DMS79 (cell line): ENCODE measurements around the gene OASL.
"Not testable (repeated sequence)": the region's sequence is repeated elsewhere in the genome, so short reads cannot be mapped to it uniquely, and the experiment has no call there.

Experiments
- DNase-seq: peaks from one replicate; lab custom pipeline; 2025; lab: John Stamatoyannopoulos, UW

The OASL gene, protein sequence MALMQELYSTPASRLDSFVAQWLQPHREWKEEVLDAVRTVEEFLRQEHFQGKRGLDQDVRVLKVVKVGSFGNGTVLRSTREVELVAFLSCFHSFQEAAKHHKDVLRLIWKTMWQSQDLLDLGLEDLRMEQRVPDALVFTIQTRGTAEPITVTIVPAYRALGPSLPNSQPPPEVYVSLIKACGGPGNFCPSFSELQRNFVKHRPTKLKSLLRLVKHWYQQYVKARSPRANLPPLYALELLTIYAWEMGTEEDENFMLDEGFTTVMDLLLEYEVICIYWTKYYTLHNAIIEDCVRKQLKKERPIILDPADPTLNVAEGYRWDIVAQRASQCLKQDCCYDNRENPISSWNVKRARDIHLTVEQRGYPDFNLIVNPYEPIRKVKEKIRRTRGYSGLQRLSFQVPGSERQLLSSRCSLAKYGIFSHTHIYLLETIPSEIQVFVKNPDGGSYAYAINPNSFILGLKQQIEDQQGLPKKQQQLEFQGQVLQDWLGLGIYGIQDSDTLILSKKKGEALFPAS

DNA sequence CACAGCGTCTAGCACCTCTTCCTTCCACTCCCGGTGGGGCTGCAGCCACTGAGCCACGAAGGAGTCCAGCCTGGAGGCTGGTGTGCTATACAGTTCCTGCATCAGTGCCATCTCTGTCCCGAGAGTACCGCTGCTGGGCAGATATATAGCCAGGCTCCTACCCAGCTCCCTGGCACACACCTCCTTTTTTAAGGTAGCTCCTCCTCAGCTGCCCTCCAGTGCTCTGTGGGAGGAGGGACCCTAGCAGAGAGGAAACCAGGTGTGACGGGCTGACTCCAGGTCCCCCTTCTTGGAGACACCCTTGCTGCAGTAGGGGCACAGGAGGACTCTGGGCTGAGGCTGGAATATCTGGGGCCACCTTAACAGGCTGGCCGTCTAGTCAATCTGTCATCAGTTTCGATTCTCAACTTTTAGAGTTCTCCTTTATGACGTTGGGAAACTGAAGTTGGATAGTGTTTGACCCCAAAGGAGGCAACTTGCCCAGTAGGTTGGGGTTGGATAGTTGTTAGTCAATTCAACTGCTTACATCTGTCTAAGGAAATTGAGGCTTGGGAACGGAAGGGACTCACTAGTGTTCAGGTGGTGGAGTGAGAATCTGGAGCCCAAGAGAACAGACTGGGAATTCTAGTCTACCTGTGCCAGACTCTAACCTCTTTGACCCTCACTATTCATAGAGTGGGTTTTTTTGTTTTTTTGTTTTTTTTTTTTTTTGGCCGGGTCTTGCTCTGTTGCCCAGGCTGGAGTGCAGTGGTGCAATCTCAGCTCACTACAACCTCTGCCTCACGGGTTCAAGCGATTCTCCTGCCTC, at the start of gene OASL:
OASL (minus strand) TSS at position 386 of the 808 bp plus-strand sequence; CDS start at position 111, 275 bp downstream.
- no peak for DNase-seq

DNA sequence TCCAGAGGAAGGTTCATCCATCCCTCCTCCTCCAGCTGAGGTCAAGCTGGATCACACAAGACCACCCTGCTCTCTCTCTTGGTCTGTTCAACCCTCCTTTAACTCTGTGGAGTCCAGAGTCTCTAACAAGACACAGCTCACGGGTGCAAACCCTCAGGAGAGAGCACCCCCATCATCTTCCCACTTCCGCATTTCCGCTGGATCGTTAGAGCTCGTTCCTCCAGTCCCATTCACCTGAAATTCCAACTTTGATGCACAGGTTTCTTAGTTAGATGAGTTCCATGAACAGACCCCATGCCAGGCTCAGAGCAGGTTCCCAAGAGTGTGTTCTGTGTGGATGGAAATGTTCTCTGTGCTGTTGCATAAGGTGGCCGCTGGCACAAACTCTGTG, 49.1 kb upstream of the OASL start:
- DNase-seq, result no peak

DNA sequence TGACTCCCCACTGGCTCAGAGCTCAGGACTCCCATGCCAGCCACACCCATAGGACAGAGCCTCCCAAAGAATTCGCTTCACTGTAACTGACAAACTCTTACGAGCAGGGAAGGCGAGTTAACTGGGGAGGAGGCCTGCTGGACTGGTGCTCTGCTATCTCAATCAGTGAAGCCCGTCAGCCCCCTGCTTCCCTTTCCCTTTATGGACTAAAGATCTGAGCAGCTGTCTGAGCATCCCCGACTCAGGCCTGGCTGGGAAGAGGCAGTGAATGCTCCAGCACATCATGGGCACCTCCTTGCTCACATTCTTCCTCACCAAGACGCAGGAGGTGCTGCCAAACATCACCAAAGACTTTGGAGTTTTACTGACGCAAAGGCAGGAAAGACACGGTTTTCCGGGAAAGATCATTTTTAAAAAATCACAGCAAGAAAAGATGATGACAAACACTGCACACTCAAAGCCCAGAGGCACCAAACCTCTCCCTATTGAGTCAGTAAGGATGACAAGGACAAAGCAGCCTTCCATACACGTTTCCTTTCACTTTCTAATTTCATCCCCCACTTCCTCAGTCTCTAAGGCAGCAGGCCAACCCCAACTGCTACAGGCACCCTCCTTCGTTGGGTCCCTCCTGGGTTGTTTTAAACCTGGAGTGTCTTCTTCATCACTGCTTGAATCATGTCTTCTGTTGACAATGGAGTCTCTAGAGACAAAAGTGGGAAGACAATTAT, 48.6 kb upstream of the OASL start:
- DNase-seq, result no peak

DNA sequence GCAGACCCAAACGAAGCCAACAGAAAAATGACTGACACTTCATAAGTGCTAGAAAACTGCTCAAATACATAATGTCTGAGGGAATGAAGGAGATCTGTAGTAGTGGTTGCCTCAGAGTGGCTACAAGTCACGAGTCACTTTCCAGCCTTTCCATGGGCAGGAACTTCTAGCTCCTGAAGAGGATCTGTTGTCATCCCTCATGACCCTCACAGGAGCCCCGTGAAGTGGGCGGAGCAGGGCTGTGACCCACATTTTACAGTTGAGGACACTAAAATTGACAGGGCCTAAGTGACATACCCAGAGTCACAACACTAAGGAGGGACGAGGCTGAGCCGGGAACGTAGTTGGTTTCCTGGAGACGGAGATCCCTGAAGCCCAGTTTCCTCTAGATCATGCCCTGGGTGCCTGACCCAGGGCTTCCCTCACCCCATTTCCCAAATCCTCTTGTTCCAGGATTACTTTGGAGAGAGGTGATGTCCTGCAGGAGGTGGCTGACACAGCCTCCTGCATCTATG, 47.8 kb upstream of the OASL start:
- DNase-seq, result no peak

DNA sequence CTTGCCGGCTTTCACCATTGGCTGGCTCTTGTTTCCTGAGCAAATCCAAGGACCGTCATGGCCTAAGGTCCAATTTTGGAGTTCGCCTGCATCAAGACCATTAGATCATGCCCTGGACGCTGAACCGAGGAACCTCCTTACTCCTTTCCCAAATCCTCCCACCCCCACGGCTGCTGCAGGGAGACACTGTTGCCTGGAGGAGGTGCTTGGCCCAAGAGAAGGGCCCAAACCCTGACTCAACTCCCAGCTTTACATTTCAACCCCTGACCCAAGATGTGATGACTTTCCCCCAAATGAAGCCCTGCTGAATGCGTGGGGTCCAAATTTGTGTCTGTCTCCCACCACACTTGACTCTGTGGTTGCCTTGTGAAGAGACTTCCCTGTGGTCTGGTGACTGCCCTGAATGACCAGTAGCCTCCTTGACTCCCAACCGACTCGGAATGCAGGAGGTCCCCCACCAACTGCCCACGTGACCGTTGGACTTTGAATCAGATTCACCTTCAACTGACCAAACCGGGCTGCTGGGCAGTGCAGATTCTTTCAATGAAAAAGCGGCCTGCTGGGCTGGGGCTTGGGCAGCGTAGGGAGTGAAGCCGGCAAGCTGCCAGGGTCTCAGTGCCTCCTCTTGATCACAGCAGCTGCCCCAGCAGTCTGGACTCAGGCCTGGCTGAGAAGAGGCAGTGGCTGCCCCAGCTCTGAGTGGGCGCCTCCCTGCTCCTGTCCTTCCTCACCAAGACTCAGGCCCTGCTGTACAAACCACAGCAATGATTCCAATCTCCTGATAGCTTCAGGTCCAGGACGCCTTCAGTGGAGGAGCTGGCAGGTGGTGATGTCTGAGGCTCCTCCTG, 46.7 kb upstream of the OASL start:
- DNase-seq, result no peak

DNA sequence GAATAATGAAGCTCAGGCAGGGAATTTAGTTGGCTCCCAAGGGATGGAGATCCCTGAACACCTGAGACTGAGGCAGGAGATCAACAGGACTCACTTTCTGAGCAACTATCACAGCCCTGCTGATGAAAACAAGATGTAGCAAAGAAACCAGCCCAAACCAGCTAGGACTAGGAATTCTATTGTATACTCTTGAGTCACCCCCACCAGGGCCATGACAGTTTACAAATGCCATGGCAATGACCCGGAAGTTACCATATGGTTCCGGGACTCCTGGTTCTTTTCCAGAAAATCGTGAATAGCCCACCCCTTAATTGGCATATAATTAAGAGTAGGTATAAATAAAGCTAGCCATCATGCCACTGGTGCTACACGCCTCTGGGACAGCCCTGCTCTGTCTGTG, 46.0 kb upstream of the OASL start:
- no peak for DNase-seq

DNA sequence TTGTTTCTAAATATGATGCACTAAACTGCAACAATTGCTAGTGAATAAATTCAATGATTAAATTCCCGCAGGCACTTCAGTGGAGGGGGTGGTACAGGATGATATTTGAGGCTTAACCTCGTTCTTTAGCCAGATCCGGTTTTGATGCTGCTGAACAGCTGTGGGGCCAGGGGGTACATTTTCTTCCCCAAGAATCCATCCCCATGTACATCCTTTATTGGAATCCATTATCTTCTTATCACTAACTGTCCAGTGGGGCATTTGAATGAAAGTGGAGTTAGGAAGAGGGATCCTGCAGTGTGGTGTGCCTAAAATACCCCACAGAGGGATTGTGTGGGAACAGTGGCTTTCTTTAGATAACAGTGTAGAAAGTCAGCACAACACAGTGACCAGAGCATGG, 45.2 kb upstream of the OASL start:
- no peak for DNase-seq

DNA sequence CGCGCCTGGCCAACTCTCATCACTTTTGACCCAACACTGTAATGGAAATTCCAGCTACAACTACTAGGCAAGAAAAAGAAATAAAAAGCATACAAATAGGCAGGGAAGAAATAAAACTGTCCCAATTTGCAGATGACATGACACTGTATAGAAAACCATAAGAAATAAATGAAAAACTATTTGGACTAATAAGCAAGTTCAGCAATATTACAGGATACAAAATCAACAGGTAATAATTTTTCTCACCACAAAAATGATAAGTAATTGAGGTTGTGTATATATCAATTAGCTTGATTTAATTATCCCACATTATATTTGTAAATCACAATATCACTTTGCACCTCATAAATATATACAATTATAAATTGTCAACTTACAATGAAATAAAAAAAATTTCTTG, 41.9 kb upstream of the OASL start:
- DNase-seq, result no peak

DNA sequence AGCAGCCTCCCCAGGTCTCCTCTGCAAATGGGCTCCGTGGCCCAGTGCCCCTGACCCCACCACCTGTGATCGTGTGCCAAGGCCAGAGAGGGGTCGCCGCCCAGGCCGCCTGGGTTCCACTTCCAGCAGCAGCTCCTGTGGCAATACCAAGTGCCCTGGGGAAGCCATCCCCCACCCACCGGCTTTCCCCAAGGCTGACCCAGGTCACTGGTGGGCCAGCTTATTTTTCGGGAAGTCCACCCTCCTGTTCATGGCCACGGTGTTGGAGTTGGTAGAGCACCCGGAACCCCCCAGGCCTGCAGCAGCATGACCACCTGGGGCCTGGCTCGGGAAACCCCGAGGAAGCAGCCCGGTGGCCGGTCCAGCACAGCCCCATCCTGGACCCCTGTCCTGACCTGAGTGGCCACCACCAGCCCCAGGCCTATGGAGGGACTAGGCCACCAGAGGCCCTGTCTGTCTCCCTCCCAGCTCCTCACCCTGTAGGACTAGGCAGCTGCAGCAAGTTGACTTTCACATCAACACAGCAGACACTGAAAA, 40.8 kb upstream of the OASL start:
- DNase-seq, result no peak

DNA sequence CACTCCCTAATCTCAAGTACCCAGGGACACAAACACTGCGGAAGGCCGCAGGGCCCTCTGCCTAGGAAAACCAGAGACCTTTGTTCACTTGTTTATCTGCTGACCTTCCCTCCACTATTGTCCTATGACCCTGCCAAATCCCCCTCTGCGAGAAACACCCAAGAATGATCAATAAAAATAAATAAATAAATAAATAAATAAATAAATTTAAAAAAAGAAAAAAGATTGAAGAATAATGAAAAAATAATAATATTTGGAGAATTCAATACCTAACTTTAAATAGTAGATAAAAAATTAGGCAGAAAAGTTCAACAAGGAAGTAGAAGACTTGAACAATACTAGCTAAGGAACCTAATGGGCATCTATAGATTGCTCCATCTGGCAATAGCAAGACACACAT, 38.4 kb upstream of the OASL start:
- DNase-seq, result not testable (repeated sequence)

DNA sequence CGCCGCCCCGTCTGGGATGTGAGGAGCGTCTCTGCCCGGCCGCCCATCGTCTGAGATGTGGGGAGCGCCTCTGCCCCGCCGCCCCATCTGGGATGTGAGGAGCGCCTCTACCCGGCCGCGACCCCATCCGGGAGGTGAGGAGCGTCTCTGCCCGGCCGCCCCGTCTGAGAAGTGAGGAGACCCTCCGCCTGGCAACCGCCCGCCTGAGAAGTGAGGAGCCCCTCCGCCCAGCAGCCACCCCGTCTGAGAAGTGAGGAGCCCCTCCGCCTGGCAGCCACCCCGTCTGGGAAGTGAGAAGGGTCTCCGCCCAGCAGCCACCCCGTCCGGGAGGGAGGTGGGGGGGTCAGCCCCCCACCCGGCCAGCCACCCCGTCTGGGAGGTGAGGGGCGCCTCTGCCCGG, 36.9 kb upstream of the OASL start:
- not testable (repeated sequence) for DNase-seq

DNA sequence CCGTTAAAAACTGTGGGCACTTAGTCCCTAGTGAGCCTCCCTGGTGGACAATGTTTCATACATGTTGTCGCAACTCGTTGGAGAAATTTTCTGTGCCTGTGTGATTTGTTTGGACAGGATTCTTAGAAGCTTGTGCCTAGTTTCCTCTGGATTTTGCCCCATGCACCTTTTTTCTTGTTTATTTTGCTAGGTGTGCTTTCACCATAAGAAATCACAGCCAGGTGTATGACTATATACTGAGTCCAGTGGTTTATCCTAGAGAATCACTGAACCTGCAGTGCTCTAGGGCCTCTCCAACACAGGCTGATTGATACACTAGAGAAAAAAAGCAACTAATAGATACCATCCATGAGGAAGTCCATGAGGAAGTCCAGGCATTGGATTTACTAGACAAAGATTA, 33.1 kb upstream of the OASL start:
- DNase-seq, result no peak

DNA sequence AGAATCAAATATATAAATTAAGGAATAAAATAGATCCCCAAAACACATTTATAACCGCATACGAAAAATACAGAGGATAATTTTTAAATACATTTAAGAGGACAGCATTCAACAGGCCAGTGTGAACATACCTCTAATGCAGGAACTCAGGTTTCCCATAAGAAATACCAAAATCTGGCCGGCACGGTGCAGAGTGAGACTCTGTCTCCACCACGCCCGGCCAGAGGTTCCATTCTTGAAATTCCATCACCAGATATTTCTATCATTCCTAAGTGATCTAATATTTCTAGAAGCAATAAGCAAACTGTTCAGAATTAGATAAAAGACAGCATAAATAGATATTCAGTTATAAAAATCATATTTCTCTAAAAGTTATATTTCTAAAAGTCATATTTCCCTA, 30.2 kb upstream of the OASL start:
- no peak for DNase-seq

DNA sequence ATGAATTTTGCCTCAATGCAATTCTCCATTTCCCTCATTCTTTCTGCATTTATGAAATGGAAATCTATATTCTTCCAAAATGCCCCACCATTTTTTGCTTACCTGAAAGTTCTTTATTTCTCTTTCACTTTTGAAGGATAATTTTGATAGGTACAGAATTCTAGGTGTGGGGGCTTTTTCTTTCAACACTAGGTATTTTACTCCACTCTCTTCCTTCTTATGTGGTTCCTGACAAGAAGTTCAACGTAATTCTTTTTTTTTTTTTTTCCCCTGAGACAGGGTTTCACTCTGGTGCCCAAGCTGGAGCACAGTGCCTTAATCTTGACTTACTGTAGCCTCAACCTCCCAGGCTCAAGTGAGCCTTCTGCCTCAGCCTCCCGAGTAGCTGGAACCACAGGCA, 26.3 kb upstream of the OASL start:
- no peak for DNase-seq

DNA sequence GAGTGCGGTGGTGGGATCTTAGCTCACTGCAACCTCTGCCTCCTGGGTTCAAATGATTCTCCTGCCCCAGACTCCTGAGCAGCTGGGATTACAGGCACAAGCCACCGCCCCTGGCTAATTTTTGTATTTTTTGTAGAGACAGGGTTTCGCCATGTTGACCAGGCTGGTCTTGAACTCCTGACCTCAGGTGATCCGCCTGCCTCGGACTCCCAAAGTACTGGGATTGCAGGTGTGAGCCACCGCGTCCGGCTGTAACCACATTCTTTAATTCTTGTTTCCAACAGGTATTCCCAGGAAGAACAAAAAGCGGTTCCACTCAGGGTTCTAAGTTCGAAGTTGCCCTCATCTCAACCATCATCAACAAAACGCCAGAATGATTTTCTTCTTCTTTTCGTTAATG, 25.5 kb upstream of the OASL start:
- not testable (repeated sequence) for DNase-seq

DNA sequence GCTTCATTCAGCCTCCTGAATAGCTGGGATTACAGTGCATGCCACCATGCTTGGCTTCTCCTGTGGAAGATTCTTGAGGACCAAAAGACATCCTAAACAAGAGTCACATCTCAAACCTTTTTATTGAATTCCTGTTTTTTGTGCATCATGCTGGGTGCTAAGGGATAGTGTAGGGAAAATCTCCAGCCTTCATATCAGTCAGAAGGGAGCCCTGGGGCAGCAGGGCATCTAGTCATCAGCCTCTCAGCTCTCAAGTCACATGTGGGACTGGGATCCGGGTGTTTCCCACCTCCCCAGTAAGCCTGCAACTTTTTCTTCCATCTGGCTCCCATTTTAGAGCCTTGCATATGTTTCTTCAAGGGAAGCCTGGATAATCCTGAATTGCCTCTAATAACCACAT, 25.1 kb upstream of the OASL start:
- no peak for DNase-seq

DNA sequence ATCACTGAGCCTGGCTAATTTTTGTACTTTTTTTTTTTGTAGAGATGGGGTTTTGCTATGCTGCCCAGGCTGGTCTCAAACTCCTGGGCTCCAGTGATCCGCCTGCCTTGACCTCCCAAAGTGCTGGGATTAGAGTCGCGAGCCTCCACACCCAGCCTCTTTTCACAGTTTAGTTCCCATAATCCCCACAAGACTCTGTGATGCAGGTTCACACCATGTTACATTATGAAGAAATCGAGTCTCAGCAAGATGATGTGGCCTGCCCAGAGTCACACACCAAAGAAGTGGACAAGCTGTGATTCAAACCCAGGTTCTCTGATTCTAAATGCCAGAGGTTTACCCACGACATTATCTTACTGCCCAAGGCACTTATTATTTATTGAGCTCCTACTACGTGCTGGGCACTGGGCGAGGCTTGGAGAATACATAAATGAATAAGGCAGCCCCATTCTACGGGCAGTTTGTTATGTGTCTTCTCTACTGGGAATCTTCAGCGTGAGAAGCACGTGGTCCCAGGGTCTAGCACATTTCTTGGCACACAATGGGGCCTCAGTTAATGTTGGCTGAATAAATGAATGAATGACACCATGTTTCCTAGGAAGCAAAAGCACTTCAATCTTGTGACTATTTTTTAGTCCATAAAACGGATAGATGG, 23.5 kb upstream of the OASL start:
- no peak for DNase-seq

DNA sequence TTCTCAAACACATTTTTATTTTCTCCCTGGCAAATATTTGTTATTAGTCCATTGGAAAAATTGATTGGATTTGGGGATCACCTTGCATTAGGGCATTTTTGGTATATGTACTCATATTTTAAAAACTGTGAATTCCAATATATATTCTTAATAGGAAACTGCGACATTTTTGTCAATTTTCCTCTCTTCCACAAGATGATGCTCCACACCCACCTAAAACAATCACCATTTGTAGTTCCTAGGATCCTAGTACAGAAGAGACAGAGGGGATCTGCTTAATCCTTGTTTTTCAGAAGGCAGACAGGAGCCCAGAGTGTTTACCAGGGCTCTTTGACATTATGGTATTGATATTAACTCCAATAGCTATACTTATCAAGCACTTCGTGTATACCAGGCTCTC, 22.8 kb upstream of the OASL start:
- no peak for DNase-seq

DNA sequence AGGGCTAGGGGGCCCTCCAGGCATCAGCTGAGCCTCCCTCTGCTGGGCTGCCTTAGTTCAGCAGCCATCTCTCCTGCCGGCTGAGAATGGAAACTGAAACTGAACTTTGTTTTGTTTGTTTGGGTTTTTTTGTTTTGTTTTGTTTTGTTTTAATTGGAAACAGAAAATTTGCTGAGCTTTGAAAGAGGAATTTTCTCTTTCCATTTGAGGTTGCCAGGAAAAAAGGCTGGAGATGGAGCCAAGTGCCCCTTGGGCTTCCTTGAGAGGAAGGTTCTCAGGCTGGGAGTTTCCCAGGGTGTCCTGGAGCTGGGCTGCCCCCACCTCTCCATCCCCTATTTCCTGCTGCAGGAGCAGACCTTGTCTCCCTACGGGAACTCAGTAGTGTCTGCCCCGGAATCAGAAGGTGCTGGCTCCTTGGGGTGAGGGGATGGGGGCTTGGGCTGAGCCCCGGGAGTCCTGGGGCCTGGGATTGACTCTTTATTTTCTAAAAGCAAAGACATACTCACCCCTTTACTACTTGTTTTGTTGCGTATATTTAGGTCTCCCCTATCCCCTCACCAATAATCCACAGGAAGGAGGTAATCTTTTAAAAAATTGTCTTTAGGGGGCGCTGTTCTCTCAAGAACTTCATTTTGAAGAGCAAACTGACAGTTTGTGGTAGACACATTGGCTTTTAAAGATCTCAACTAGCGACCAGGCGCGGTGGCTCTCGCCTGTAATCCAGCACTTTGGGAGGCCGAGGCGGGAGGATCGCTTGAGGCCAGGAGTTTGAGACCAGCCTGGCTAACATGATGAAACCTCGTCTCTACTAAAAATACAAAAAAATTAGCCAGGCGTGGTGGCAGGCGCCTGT, 21.3 kb upstream of the OASL start:
- no peak for DNase-seq
